Gastrocnemius medialis (tissue), 4 donors: Measurements from ENCODE around the gene AP3M1.

Source experiments
- POLR2A ChIP-seq, 2 donors: fragments of 450-650 bp; IDR thresholded peaks; one replicate each; pipeline ENCODE4 v1.6.1; 2017; ENCODE audit warnings: antibody characterized with exemption in 2 of 2, mild to moderate bottlenecking in 2 of 2, moderate library complexity in 2 of 2
- TF ChIP-seq, protein P1 (sequence below), 5 experiments: fragments of 450-650 bp in 3 of 5; fragments of 200-600 bp in 2 of 5; sonication (generic) in 2 of 5; IDR thresholded peaks in 4 of 5; conservative IDR thresholded peaks in 1 of 5; 1 replicate in 4 of 5; 2 replicates in 1 of 5; pipeline ENCODE4 v1.5.1; 2016 to 2019; ENCODE audit warnings: antibody characterized with exemption in 5 of 5, mild to moderate bottlenecking in 3 of 5, moderate library complexity in 3 of 5

DNA sequence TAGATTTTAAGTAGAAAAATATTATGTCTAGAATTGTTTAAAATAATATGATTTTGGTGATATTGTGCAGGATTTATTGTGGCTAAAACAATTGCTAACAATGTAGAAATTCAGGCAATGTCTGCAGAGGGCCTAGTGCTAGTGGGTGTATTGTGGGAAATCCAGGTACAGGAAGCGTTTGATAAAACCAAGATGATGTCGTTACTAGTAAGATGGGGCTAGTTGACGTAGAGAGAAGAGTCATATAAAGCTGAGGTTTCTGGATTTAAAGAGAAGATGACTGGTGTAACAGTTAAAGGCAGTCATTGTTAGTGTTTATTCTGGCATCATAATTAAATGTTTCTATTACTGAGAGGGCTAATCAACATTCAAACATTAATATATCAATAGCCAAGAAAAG lies 43.9 kb upstream of the AP3M1 start:
- TF ChIP-seq, protein P1, sequence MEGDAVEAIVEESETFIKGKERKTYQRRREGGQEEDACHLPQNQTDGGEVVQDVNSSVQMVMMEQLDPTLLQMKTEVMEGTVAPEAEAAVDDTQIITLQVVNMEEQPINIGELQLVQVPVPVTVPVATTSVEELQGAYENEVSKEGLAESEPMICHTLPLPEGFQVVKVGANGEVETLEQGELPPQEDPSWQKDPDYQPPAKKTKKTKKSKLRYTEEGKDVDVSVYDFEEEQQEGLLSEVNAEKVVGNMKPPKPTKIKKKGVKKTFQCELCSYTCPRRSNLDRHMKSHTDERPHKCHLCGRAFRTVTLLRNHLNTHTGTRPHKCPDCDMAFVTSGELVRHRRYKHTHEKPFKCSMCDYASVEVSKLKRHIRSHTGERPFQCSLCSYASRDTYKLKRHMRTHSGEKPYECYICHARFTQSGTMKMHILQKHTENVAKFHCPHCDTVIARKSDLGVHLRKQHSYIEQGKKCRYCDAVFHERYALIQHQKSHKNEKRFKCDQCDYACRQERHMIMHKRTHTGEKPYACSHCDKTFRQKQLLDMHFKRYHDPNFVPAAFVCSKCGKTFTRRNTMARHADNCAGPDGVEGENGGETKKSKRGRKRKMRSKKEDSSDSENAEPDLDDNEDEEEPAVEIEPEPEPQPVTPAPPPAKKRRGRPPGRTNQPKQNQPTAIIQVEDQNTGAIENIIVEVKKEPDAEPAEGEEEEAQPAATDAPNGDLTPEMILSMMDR (IDR thresholded peaks at IDR 0.05 in 4 of 5, conservative IDR thresholded peaks at IDR 0.05 in 1 of 5) = no peak
- TF ChIP-seq POLR2A (IDR thresholded peaks at IDR 0.05) = no peak
